Renal cortical epithelial cell (primary cell): Measurements from ENCODE around the gene KCNN3. TPM values are rescaled to one million over a fixed set of nuclear protein-coding genes. Genes with fewer than 3 reads are reported as not detected.
"Not testable (repeated sequence)": the region's sequence is repeated elsewhere in the genome, so short reads cannot be mapped to it uniquely, and the experiment has no call there.

Experiments used
- DNase-seq: peaks from one replicate; pipeline ENCODE4 v3.0.0-alpha.2; 2011; ENCODE audit warnings: low read depth
- total RNA-seq: library from RNA; depleted of rRNA; stranded (reverse); fragments of >200 nt; gene quantifications from 2 replicates; pipeline ENCODE4 v1.2.3, GENCODE V29; 2014

Gene KCNN3
- total RNA-seq, 1 donor from 2014 or later = under 0.01 TPM

- no peak for DNase-seq
Observed at GRCh38 chr1:154703170-154703569, 166.9 kb downstream of the KCNN3 start.

- DNase-seq = no peak
Observed at GRCh38 chr1:154698320-154699096, 171.6 kb downstream of the KCNN3 start.

- DNase-seq = peak; percentile 44
Observed at GRCh38 chr1:154697710-154698109, 172.4 kb downstream of the KCNN3 start.

GRCh38 chr1:154696456-154696855 is 173.6 kb downstream of the KCNN3 start:
- no peak for DNase-seq

GRCh38 chr1:154695985-154696384 is 174.1 kb downstream of the KCNN3 start:
- DNase-seq = no peak

GRCh38 chr1:154694995-154695394 is 175.1 kb downstream of the KCNN3 start:
- DNase-seq = no peak

GRCh38 chr1:154689083-154689482 is 181.0 kb downstream of the KCNN3 start:
- DNase-seq = peak; percentile 60

GRCh38 chr1:154686507-154686906 is 183.6 kb downstream of the KCNN3 start:
- DNase-seq = no peak

- no peak for DNase-seq
Observed at GRCh38 chr1:154683820-154684219, 186.3 kb downstream of the KCNN3 start.

GRCh38 chr1:154682254-154682653 is 187.8 kb downstream of the KCNN3 start:
- DNase-seq = no peak

- not testable (repeated sequence) for DNase-seq
Observed at GRCh38 chr1:154677844-154678243, 192.2 kb downstream of the KCNN3 start.

- DNase-seq = not testable (repeated sequence)
Observed at GRCh38 chr1:154676847-154677246, 193.2 kb downstream of the KCNN3 start.

GRCh38 chr1:154674456-154674855 is 195.6 kb downstream of the KCNN3 start:
- DNase-seq = not testable (repeated sequence)

- DNase-seq = not testable (repeated sequence)
Observed at GRCh38 chr1:154672245-154672644, 197.8 kb downstream of the KCNN3 start.

- not testable (repeated sequence) for DNase-seq
Observed at GRCh38 chr1:154671412-154671811, 198.7 kb downstream of the KCNN3 start.

GRCh38 chr1:154670310-154671270 is 199.5 kb downstream of the KCNN3 start:
- DNase-seq = not testable (repeated sequence)

GRCh38 chr1:154669464-154670282 is 200.4 kb downstream of the KCNN3 start:
- peak; percentile 72 for DNase-seq

GRCh38 chr1:154666051-154666790 is 203.9 kb downstream of the KCNN3 start:
- DNase-seq = no peak

GRCh38 chr1:154664331-154665002 is 205.6 kb downstream of the KCNN3 start:
- no peak for DNase-seq

- DNase-seq = no peak
Observed at GRCh38 chr1:154663471-154664060, 206.5 kb downstream of the KCNN3 start.
